BLaER1 treated with 17β-estradiol and CSF1 and Interleukin-3, amounts not matched to agents 10 nM and 100 nM (cell line): Measurements from ENCODE around the gene TRAPPC2.
"Not testable (repeated sequence)": the region's sequence is repeated elsewhere in the genome, so short reads cannot be mapped to it uniquely, and the experiment has no call there.

ENCODE experiments used
- H3K27ac ChIP-seq, 11 experiments: shearing (Covaris generic); formaldehyde crosslinking; 2 replicates each; pipeline ENCODE4 v1.8.1; 2022
- H3K27me3 ChIP-seq, 11 experiments: shearing (Covaris generic); formaldehyde crosslinking; 2 replicates each; pipeline ENCODE4 v1.8.1; 2022
- H3K36me3 ChIP-seq, 11 experiments: shearing (Covaris generic); formaldehyde crosslinking; 2 replicates each; pipeline ENCODE4 v1.8.1; 2022
- H3K4me1 ChIP-seq, 10 experiments: shearing (Covaris generic); formaldehyde crosslinking; 2 replicates each; pipeline ENCODE4 v1.8.1; 2022
- H3K4me2 ChIP-seq, 11 experiments: shearing (Covaris generic); formaldehyde crosslinking; 2 replicates each; pipeline ENCODE4 v1.8.1; 2022
- H3K4me3 ChIP-seq, 10 experiments: shearing (Covaris generic); formaldehyde crosslinking; 2 replicates each; pipeline ENCODE4 v1.8.1; 2022
- H3K9ac ChIP-seq, 11 experiments: shearing (Covaris generic); formaldehyde crosslinking; 2 replicates each; pipeline ENCODE4 v1.8.1; 2022
- H3K9me3 ChIP-seq, 11 experiments: shearing (Covaris generic); formaldehyde crosslinking; replicated peaks in 1 of 11; 2 replicates each; pipeline ENCODE4 v1.8.1; 2022
- H4K20me1 ChIP-seq, 11 experiments: shearing (Covaris generic); formaldehyde crosslinking; 2 replicates each; pipeline ENCODE4 v1.8.1; 2022
- Cebpa-rat ChIP-seq, 11 experiments: shearing (Covaris generic); IDR thresholded peaks; 2 replicates each; pipeline ENCODE4 v1.8.1; 2022

TRAPPC2 gene

DNA sequence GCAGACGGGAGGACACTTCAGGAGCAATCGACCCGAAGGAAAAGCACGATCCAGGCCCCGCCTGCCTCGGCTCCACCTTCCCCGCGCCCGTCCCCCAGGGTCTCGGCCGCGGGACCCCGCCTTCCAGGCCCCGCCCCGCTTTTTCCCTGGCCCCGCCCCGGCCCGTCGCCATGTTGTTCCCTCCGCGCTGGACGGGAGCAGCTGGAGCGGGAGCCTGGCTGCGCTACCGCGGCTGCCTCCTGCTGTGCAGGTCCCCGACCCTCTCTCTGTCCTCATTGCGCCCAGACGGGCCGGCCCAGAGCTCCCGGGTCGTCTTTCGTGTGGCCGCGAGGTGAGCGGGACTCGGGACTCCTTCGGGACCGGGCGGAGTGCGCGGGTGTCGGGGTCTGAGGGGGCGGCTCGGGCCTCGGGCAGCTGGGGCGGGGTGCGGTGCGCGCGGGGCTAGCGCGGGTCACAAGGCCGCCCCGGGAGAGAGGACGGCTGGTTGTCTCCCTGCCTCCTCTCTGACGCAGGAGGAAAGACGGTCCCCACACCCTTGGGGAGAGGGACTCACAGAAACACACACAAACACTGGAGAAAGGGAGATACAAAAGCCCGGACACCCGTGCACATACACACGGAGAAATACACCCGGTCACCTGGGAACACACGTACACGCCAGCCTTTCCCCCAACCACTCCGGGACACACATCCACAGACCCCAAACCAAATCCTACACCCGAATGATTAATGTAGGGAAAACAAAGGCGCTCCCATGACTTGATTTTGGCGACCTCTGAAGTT is 45.3 kb downstream of the TRAPPC2 start, which contains the start of gene RAB9A:
Gene RAB9A (plus strand): TSS at position 171 of the 783 bp plus-strand sequence. CDS start 19,619 bp downstream, outside the sequence.
- peaks cover 15 to 57% (median 35%) of the 10 kb centered on the region in 11 experiments; a peak in 21 of 22 replicates for H4K20me1 ChIP-seq
- peaks cover 99 to 100% (median 100%) of the 10 kb centered on the region in 11 experiments for H3K27me3 ChIP-seq
- H3K4me1 ChIP-seq, result peaks cover 27 to 48% (median 37%) of the 10 kb centered on the region in 10 experiments
- peak within 1 kb of the TSS; percentile 83 to 93 (median 87) for H3K27ac ChIP-seq
- H3K36me3 ChIP-seq, result no peaks in the 10 kb centered on the region
- peak within 1 kb of the TSS; percentile 66 to 84 (median 73) for H3K4me2 ChIP-seq
- H3K9ac ChIP-seq, result peak within 1 kb of the TSS; percentile 84 to 95 (median 89)
- peaks cover 0 to 9% (median 0%) of the 10 kb centered on the region in 11 experiments; a peak in 4 of 22 replicates for H3K9me3 ChIP-seq
- peak within 1 kb of the TSS; percentile 68 to 82 (median 74) for H3K4me3 ChIP-seq
- TF ChIP-seq Cebpa-rat (IDR thresholded peaks at IDR 0.05), result no peak

DNA sequence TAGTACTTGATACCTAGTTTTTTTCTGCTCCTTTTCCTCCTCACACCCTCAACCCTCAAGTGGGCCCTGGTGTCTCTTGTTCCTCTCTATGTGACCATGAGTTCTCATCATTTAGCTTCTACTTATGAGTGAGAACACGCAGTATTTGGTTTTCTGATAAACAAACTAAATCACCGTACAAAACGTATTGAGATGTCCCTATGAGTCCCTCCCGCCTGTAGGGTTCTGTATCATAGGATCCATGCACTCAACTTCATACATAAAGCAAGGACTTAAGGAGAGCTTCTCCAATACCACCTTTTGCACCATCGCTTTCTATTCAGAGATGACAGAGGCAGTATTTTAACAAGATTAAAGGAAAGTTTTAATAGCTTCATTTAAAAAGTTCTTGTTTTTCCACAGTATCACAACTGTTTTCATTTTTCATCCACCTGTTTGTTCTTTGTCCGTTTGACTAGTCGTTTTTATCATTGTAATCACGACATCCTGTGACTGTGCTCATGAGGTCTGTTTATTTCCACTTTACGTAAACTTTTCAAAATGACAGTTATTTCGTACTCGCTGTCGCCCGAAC is 45.9 kb downstream of the TRAPPC2 start:
- Histone ChIP-seq H3K9me3 (peaks cover 0 to 16% (median 5%) of the 10 kb centered on the region in 11 experiments; a peak in 5 of 22 replicates), H3K9ac (peak overlapping the region; percentile 84 to 95 (median 89)), H3K4me3 (peak overlapping the region; percentile 68 to 82 (median 74)), H3K36me3 (no peaks in the 10 kb centered on the region), H3K4me1 (peaks cover 20 to 41% (median 30%) of the 10 kb centered on the region in 10 experiments), H3K27me3 (peaks cover 99 to 100% (median 100%) of the 10 kb centered on the region in 11 experiments), H3K27ac (peak overlapping the region in 8 of 11 experiments; percentile 85 to 93 (median 90); a peak in 13 of 22 replicates), H3K4me2 (peak overlapping the region; percentile 53 to 84 (median 70)), H4K20me1 (peaks cover 8 to 50% (median 28%) of the 10 kb centered on the region in 11 experiments; a peak in 21 of 22 replicates)
- TF ChIP-seq Cebpa-rat (IDR thresholded peaks at IDR 0.05), result no peak

GRCh38 chrX:13687203-13687602 is 47.2 kb downstream of the TRAPPC2 start:
- H3K9ac ChIP-seq, result no peak overlapping the region
- no peak for TF ChIP-seq Cebpa-rat (IDR thresholded peaks at IDR 0.05)
- H3K4me3 ChIP-seq, result no peak overlapping the region
- H3K27me3 ChIP-seq, result peaks cover 88 to 92% (median 91%) of the 10 kb centered on the region in 11 experiments
- H3K4me1 ChIP-seq, result peaks cover 10 to 29% (median 19%) of the 10 kb centered on the region in 10 experiments; a peak in 17 of 20 replicates
- H3K9me3 ChIP-seq, result peaks cover 0 to 20% (median 5%) of the 10 kb centered on the region in 11 experiments; a peak in 6 of 22 replicates
- H3K36me3 ChIP-seq, result no peaks in the 10 kb centered on the region
- peaks cover 0 to 38% (median 17%) of the 10 kb centered on the region in 11 experiments; a peak in 16 of 22 replicates for H4K20me1 ChIP-seq
- H3K27ac ChIP-seq, result no peak overlapping the region
- H3K4me2 ChIP-seq, result no peak overlapping the region

DNA sequence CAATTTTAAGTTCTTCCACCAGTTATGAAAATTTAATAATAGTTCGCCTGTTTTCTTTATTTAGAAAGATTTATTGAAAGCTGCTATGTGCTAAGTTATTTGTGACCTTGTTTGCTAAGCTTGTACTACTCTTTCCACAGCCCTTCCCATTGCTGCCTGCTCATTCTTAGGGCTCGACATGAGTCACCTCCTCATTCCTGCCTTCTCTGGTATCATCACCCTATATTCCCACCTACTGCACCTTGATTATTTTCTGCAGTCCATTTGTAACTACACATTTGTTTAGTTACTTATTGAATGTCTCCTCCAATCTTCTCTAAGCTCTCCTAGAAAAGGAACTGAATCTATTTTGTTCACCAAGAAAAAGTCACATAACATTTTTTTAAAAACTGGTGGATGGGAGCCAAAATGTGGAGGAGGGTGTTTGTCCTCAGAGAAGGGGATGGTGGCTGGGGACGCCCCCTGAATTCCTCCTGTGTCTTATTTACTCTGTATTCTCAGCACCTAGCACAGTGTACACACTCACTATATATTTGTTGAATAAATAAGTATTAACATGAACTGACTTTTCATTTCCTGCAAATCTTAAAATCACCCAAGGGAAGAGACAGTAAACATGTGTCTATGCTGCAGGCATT is 49.2 kb downstream of the TRAPPC2 start:
- H3K27me3 ChIP-seq, result peaks cover 87 to 92% (median 91%) of the 10 kb centered on the region in 11 experiments
- peak overlapping the region in 2 of 11 experiments; percentile 6 to 30; a peak in 2 of 22 replicates for H3K4me2 ChIP-seq

DNA sequence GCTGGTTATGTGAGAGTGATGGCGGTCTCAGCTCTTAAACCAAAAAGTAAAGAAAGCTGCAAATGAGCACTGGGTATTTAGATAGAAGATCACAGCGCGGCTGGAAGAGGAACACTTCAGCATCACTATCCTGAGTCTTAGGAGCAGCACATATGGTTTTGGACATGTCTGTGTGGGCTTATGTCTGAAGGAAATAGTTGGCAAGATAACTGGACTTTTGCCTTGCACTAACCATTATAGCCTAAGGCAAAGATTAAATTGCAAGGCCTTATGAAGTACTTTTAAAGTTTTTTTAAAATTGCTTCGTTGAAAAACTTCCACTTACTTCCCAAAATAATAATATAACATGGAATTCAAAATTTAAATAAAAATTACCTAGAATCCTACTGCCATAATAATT is 50.1 kb downstream of the TRAPPC2 start:
- H3K9ac ChIP-seq, result no peak overlapping the region
- no peak overlapping the region for H3K4me3 ChIP-seq
- no peak for TF ChIP-seq Cebpa-rat (IDR thresholded peaks at IDR 0.05)
- H3K27ac ChIP-seq, result no peak overlapping the region
- H3K27me3 ChIP-seq, result peaks cover 83 to 88% (median 86%) of the 10 kb centered on the region in 11 experiments
- H3K4me2 ChIP-seq, result no peak overlapping the region
- H4K20me1 ChIP-seq, result peaks cover 0 to 11% (median 0%) of the 10 kb centered on the region in 11 experiments; a peak in 5 of 22 replicates
- no peaks in the 10 kb centered on the region for H3K36me3 ChIP-seq
- peaks cover 0 to 28% (median 7%) of the 10 kb centered on the region in 11 experiments; a peak in 9 of 22 replicates for H3K9me3 ChIP-seq
- peaks cover 0 to 14% (median 0%) of the 10 kb centered on the region in 10 experiments; a peak in 4 of 20 replicates for H3K4me1 ChIP-seq

More for the DNA sequence above, 49.2 kb downstream of the TRAPPC2 start:
- no peaks in the 10 kb centered on the region for H3K36me3 ChIP-seq
- H3K27ac ChIP-seq, result no peak overlapping the region
- peaks cover 0 to 28% (median 5%) of the 10 kb centered on the region in 11 experiments; a peak in 9 of 22 replicates for H3K9me3 ChIP-seq
- H3K9ac ChIP-seq, result no peak overlapping the region
- no peak overlapping the region for H3K4me3 ChIP-seq
- H3K4me1 ChIP-seq, result peaks cover 0 to 14% (median under 1%) of the 10 kb centered on the region in 10 experiments; a peak in 5 of 20 replicates
- peaks cover 0 to 20% (median 0%) of the 10 kb centered on the region in 11 experiments; a peak in 9 of 22 replicates for H4K20me1 ChIP-seq
- no peak for TF ChIP-seq Cebpa-rat (IDR thresholded peaks at IDR 0.05)

DNA sequence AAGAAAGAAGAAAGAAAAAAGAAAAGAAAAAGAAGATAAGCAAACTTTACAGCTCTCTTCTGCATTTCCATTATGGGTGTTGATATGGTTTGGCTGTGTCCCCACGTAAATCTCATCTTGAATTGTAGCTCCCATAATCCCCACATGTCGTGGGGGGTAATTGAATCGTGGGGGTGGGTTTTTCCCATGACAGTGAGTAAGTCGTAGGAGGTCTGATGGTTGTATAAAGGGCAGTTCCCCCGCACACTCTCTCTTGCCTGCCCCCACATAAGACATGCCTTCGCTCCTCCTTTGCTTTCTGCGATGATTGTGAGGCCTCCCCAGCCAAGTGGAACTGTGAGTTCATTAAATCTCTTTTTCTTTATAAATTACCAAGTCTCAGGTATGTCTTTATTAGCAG is 52.8 kb downstream of the TRAPPC2 start:
- peaks cover 0 to 29% (median 0%) of the 10 kb centered on the region in 10 experiments; a peak in 5 of 20 replicates for H3K4me1 ChIP-seq
- peaks cover 0 to 5% (median 0%) of the 10 kb centered on the region in 11 experiments; a peak in 3 of 22 replicates for H4K20me1 ChIP-seq
- H3K4me2 ChIP-seq, result no peak overlapping the region
- no peak for TF ChIP-seq Cebpa-rat (IDR thresholded peaks at IDR 0.05)
- peaks cover 0 to 32% (median 7%) of the 10 kb centered on the region in 11 experiments; a peak in 10 of 22 replicates for H3K9me3 ChIP-seq
- H3K36me3 ChIP-seq, result no peaks in the 10 kb centered on the region
- H3K27me3 ChIP-seq, result peaks cover 68 to 78% (median 74%) of the 10 kb centered on the region in 11 experiments
- H3K9ac ChIP-seq, result no peak overlapping the region
- no peak overlapping the region for H3K27ac ChIP-seq
- H3K4me3 ChIP-seq, result no peak overlapping the region

DNA sequence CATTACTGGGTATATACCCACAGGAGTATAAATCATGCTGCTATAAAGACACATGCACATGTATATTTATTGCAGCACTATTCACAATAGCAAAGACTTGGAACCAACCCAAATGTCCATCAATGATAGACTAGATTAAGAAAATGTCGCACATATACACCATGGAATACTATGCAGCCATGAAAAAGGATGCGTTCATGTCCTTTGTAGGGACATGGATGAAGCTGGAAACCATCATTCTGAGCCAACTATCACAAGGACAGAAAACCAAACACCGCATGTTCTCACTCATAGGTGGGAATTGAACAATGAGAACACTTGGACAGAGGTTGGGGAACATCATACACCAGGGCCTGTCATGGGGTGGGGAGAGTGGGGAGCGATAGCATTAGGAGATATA is 54.7 kb downstream of the TRAPPC2 start:
- H3K36me3 ChIP-seq, H3K4me2 ChIP-seq, H3K9ac ChIP-seq, H3K27ac ChIP-seq, H4K20me1 ChIP-seq, H3K4me3 ChIP-seq: not testable (repeated sequence)
- Histone ChIP-seq H3K9me3 (peaks cover 0 to 32% (median 7%) of the 10 kb centered on the region in 11 experiments; a peak in 11 of 22 replicates), H3K27me3 (peaks cover 57 to 74% (median 71%) of the 10 kb centered on the region in 11 experiments), H3K4me1 (peaks cover 0 to 17% (median 0%) of the 10 kb centered on the region in 10 experiments; a peak in 4 of 20 replicates)

DNA sequence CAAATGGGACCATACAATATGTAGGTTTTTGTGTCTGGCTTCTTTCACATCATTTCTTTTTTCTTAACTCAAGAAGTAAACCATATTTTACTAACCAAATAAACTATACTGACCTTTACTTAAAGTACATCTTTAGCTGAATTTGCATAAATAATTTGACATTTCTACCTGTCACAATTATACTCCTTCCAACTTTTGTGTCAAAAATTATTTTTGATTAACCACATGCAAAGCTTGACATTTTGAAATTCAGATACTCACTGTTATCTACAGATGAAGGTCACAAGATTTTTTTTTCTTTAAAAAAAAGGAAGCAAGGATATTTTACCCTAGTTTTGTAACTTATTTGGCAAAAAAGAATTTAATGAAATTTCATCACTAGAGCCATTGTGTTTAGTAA is 57.5 kb downstream of the TRAPPC2 start:
- Histone ChIP-seq H3K9ac (no peak overlapping the region), H3K27me3 (peaks cover 60 to 74% (median 70%) of the 10 kb centered on the region in 11 experiments), H3K4me1 (peaks cover 0 to 16% (median 0%) of the 10 kb centered on the region in 10 experiments; a peak in 4 of 20 replicates), H4K20me1 (no peaks in the 10 kb centered on the region), H3K27ac (no peak overlapping the region), H3K4me2 (peak overlapping the region in 1 of 11 experiments; percentile 44; a peak in 2 of 22 replicates), H3K4me3 (no peak overlapping the region), H3K9me3 (peaks cover 0 to 24% (median 13%) of the 10 kb centered on the region in 11 experiments; a peak in 16 of 22 replicates), H3K36me3 (no peaks in the 10 kb centered on the region)
- TF ChIP-seq Cebpa-rat (IDR thresholded peaks at IDR 0.05), result no peak
